GM18505 (cell line): ENCODE measurements around the gene WDSUB1.
A peak's percentile ranks its signal among the peaks of the same experiment; 100 is the strongest.

ENCODE experiments used
- ATAC-seq: cut with Tn5 transposase; IDR thresholded peaks from one replicate; pipeline ENCODE4 v1.9.1; 2021; ENCODE audit not compliant: unreplicated experiment
- POLR2A ChIP-seq: IDR thresholded peaks from 4 replicates; pipeline ENCODE4 v1.6.1; 2011; ENCODE audit warnings: borderline replicate concordance; ENCODE audit not compliant: insufficient read depth, insufficient read length; ENCODE audit errors: extremely low read depth

The WDSUB1 gene

GRCh38 chr2:159204381-159205144, 81.9 kb downstream of the WDSUB1 start:
- no peak for ATAC-seq

GRCh38 chr2:159202568-159203071, 83.9 kb downstream of the WDSUB1 start:
- no peak for ATAC-seq

More at GRCh38 chr2:159204381-159205144, 81.9 kb downstream of the WDSUB1 start:
- TF ChIP-seq POLR2A = no peak

GRCh38 chr2:159201360-159202063, 85.0 kb downstream of the WDSUB1 start:
- no peak for TF ChIP-seq POLR2A
- ATAC-seq = peak; percentile 99

More at GRCh38 chr2:159202568-159203071, 83.9 kb downstream of the WDSUB1 start:
- TF ChIP-seq POLR2A = no peak

- no peak for ATAC-seq
Observed at GRCh38 chr2:159200498-159200897, 86.0 kb downstream of the WDSUB1 start.

GRCh38 chr2:159199761-159200465, 86.6 kb downstream of the WDSUB1 start:
- no peak for ATAC-seq
- no peak for TF ChIP-seq POLR2A

More at GRCh38 chr2:159200498-159200897, 86.0 kb downstream of the WDSUB1 start:
- TF ChIP-seq POLR2A = no peak

- no peak for ATAC-seq
- TF ChIP-seq POLR2A = no peak
Observed at GRCh38 chr2:159199236-159199635, 87.3 kb downstream of the WDSUB1 start.

- no peak for TF ChIP-seq POLR2A
- ATAC-seq = no peak
Observed at GRCh38 chr2:159196393-159196925, 90.0 kb downstream of the WDSUB1 start.

GRCh38 chr2:159195697-159196096, 90.8 kb downstream of the WDSUB1 start:
- no peak for ATAC-seq
- TF ChIP-seq POLR2A = no peak

- no peak for ATAC-seq
- no peak for TF ChIP-seq POLR2A
Observed at GRCh38 chr2:159194241-159194640, 92.3 kb downstream of the WDSUB1 start.

GRCh38 chr2:159193791-159194190, 92.7 kb downstream of the WDSUB1 start:
- no peak for TF ChIP-seq POLR2A
- ATAC-seq = no peak

GRCh38 chr2:159192371-159192918, 94.1 kb downstream of the WDSUB1 start:
- ATAC-seq = no peak
- no peak for TF ChIP-seq POLR2A

- ATAC-seq = no peak
- TF ChIP-seq POLR2A = no peak
Observed at GRCh38 chr2:159188449-159188848, 98.1 kb downstream of the WDSUB1 start.

- no peak for TF ChIP-seq POLR2A
- no peak for ATAC-seq
Observed at GRCh38 chr2:159187106-159187505, 99.4 kb downstream of the WDSUB1 start.
